8988T (cell line): ENCODE results near the gene TGFBR3.

Experiments used
- DNase-seq: peaks from one replicate; pipeline ENCODE4 v3.0.0; 2011

The TGFBR3 gene

DNA sequence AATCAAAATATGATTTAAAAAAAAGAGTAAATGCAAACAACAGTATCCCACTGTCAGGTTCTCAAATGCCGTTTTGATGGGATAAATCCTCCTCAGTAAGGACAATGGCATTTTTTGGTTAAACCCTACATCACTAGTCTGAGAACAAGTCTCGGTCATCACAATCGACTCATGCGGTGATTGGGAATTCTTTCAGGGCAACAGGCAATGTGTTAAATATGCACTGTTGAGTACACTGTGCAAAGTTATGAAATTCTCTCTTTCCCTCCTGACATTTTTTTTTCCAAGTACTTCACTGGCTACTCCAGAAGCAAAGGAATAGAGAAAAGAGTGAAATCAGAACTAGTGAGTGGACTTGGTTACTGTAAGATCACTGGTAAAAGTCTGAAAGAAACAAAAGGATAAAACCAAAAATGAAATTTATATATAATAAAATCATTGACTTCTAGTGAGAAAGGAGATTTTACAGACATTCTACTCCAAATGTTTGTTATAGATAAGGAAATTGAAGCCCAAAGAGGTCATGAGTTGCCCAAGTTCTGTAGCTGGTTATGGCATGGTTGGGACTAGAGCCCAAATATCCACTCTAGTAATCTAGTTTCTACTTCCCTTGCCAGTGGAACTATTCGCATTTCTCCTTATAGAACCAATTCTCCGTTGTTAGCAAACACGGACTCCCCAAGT lies 111.3 kb downstream of the TGFBR3 start:
- DNase-seq = no peak

DNA sequence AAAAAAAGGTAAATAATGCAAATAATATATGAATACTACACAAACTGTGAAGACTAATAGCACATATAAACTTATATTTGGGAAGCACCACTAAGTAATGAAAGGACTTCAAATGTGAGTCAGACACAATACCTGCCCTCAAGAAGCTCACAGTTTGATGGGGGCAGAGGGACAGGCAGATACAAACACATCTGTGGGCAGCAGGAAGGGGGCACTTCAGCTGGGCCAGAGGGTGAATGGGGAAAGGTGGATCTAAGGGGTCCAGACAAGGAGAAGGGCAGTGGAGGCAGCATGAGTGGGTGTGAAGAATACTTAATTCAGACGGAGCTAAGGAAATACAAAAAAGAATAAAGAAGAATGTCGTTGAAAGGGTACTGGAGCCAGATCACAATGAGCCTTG lies 114.2 kb downstream of the TGFBR3 start:
- no peak for DNase-seq

DNA sequence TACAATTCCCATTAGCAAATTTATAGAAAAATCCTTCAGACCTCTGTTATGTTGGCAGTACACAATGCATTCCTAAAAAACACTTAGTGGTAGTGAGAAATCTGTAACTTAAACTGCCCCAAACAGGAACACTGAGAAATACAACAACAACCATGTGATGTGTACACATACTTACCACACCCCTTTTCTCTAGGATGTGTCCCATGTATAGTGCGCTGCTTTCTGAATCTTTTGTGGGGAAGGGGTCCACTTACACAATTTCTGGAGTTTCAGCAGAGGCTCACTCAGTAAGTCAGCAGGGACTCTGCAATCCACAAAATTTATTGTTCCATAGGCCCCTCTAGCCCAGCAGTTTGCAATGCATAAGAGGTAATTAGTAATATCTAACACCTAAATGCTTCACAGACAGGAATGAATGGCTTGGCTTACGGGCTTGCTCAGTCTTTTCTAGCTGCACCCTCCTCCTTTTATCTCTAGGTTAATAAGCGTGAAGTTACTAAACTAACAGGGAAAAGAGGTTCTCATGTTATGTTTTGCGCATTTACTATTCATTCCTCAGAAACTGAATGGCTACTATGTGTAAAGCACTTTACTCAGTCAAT lies 115.2 kb downstream of the TGFBR3 start:
- DNase-seq = no peak

DNA sequence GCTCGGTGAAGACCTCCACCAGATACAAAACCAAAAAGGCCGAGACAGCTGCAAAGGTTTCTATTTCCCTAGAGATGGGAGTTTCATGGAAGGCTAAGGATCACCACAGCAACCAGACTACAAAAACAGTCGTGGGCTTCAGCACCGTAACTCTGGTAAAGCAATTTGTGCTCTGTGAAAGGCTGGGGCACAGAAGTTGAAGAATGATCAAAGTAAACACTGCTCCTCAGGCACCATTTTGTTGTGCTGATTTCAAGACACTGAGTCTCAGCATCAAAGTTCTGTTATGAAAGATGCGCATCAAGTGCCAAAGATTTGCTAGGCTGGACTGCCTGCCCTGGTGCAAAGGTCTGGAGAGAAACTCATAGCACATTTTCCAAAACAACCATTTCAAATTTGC lies 116.2 kb downstream of the TGFBR3 start:
- DNase-seq = no peak

DNA sequence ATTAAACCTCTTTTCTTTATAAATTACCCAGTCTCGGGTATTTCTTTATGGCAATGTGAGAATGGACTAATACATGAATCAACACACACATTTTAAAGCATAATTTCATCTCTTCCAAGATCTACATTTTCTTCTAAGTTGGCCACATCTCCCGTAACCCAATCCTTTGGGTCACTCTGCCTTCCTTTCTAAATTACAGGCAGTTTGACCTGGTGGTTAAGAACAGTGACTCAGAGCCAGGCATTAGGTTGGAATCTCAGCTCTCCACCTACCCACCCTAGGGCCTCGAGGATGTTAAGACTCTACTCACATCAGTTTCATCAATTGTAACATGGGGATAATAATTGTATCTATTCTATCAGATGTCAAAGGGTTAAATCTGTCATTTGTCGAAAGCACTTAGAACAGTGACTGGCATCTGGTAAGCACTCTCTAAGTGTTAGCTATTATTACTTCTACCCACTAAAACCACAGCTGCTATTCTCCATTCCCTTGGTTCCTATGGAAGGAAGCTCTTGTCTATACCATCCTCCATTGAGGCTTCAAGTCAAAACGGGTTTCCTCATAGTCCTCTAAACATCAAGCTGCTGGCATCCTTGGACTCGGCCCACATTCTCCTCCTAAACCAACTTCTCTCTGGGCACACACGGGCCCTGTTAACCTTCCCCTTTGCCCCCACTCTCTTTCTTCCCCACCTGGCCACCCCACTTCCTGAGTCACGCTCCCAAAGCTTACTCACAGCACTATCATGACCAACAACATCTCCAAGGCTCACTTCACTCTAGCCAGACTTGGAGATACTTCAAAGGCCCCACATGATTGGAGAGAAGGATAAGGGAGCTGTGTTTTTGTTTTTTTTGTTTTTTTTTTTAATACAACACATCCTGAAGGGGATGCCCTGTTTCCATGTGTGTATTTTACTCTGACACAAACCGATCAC lies 116.9 kb downstream of the TGFBR3 start:
- DNase-seq = no peak

DNA sequence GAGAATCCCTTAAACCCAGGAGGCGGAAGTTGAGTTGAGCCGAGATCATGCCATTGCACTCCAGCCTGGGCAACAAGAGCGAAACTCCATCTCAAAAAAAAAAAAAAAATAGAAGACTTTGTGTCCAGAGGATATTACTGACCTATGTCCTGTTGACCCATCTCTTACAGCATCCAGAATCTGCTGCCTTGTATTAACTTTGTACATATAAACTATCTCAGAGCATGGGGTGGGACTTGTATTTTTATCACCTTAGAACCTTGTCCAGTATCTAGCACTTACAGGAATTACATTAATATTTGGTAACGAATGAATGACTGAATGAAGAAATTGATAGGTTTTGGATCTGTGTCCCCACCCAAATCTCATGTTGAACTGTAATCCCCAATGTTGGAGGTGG lies 117.8 kb downstream of the TGFBR3 start:
- no peak for DNase-seq

DNA sequence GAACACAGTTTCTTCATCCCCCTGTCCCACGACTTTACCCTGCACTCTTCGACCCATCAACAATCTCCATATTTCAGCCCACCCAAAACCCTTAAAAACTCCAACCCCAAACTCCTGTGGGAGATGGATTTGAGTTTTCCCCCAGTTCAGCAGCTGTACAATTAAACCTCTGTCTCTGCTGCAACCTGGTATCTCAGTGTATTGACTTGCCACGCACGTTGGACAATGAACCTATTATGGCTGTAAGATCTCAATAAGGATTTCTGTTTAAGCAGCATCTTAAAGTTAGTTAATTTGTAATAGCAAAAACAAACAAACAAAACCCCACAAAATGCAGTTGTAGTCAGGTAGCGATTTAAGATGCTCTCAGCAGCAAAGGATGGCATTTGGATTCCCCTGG lies 119.1 kb downstream of the TGFBR3 start:
- DNase-seq = no peak

DNA sequence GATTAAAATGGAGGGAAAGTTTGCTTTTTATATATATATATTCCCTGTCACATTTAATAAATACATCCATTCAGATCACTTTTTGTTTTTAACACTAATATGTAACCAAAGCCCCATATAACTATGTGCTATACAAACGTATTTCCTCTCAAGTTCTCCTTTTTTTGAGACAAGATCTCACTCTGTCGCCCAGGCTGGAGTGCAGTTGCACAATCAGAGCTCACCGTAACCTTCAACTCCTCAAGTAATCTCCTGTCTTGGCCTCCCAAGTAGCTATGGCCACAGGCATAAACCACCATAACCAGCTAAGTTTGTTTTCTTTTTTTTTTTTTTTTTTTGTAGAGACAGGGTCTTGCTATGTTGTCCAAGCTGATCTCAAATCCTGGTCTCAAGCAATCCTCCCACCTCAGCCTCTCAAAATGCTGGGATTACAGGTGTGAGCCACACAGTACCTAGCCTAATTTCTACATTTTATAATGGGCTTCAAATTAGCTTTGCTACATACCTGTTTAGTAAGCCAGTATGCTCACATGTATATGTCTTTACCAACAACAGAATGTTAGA lies 120.0 kb downstream of the TGFBR3 start:
- no peak for DNase-seq

DNA sequence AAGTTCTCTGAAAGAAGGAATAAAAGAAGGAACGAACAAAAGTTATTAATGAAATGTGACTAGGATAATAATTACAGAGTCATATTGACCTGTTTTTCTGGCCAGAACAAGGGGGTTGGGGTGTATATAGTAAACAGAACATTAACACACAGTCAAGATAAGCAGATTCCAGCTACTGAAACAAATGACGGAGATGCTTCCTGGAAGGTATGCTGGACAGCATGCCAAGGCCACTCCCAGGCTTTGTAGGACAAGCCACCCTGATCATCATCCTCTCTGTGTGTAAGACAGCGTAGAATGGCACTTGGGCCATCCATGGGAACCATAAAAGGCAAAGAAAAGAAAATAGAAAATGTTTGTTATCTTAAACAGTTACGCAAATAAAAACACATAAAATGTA lies 120.7 kb downstream of the TGFBR3 start:
- no peak for DNase-seq

DNA sequence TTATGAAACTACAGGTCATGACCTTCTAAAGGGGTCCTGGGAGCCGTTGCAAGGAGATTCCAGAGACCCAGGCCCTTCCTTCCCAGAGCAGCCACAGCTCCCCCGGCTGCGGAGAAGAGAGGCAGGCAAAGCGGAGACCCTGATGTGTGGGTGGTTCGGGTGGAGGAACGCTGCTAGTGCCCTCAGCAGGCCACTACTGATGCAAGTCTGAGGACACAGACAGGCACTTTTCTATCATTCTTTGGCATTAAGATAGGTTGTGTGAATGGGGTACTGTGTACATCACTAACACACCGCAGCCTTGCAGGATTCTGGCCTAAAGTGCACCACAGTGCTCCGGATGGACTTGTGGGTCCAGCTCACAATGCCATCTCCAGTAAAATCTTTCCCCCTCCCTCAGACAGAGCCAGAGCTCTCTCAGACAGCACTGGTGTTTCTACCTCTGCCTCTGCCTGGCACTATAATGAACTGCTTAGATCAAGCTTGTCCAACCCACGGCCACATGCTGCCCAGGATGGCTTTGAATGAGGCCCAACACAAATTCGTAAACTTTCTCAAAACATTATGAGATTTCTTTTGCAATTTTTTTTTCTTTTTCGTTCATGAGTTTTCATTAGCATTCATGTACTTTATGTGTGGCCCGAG lies 121.4 kb downstream of the TGFBR3 start:
- no peak for DNase-seq

DNA sequence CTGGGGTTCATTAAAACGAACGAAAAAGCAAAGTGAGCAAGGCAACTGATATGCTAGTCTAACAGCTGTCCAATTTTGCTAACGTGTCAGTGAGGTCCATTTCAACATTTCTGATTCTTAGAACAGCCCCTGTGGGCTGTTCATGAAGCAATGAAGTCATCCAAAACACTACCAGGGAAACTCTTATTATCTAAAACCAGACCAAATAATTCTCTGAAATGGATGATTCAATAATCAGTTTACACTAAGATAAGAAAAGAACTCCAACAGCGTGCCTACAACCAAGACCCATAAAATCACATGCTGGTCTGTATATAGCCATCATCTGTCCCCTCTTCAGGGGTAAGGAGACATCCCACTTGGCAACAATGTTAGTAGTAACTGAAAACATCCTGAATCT lies 122.7 kb downstream of the TGFBR3 start:
- no peak for DNase-seq

DNA sequence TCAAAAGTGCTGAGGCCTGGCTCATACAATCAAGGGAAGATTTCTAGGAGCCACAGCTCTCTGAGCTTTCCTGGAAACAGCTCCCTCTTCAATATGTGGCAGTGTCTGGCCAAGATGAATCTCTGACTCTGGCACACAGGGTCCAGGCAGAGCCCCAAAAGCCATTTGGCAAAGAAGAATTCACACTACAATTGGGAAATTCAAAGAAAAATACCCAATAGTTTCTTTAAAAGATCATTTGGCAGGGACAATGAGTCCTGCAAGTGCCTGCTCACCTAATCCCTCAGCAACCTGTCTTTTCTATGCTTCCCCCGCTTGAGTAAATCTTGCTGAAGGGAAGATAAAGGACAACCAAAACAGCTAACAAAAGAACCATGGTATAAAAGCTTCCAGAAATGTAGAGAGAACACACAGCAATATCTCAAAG lies 124.6 kb downstream of the TGFBR3 start:
- no peak for DNase-seq

DNA sequence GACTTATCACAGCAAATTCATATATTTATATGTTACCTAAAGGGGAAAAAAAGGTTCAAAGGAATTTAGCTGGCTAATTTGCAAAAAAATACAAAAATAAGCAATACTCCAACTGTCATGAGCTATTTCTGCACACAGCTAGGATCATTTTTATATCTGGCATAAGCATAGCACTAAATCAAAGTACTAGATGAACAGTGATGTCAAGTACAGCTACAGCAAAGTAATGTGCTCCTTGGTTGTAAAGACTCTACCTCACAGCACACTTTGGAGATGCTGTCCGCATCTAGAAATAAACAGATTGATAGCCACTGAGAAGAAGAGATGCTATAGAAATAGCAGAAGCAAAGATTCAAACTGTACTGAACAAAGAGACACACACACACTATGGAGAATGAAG lies 125.4 kb downstream of the TGFBR3 start:
- DNase-seq = no peak

DNA sequence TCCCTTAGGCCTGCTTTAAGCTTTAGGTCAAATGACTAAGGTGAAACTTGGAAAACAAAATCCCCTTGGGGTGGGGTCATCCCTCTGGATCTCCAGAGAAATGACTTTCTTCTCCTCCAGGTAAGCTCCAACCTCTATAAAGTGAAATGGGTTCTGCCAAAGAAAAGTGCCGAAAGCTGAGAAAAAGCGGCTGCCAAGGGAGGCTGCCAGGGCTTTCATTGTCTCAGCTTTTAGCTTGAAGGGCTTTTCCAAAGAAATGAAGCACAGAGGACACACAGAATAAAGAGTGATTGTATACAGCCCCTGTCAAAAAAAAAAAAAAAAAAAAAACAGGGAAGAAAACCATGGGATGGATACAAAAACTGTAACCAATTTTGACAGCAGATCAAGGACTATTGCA lies 126.9 kb downstream of the TGFBR3 start:
- no peak for DNase-seq

DNA sequence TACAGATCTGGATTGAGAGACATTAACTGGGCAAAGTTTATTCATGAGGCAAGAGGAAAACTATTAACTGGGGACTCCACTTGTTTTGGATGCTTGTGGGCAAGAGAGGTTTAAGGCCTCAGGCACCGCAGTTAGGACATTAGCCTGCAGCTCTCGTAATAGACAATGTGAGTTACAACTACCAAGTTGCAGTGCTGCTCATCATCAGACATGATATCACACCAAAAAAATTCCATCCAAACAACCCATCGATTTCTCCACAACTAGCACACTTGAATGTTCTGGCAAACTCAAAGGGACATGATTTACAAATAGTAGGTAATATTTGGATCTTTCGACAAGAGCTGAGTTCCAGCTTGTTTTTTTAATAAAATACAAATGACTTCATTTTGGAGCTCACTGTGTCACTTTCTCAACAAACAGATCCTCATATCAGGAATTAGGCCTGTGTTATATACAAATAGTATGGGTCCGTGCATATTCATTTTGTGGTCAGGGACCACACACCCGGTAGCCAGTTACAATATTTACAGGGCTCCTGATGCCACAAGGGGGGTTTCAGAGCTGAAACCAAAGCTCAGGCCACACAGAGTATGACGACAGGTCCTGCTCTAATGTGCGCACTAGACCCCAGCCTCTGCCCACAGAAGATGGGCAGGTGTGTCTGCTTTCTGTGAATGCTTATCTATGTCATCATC lies 128.0 kb downstream of the TGFBR3 start:
- DNase-seq = no peak

DNA sequence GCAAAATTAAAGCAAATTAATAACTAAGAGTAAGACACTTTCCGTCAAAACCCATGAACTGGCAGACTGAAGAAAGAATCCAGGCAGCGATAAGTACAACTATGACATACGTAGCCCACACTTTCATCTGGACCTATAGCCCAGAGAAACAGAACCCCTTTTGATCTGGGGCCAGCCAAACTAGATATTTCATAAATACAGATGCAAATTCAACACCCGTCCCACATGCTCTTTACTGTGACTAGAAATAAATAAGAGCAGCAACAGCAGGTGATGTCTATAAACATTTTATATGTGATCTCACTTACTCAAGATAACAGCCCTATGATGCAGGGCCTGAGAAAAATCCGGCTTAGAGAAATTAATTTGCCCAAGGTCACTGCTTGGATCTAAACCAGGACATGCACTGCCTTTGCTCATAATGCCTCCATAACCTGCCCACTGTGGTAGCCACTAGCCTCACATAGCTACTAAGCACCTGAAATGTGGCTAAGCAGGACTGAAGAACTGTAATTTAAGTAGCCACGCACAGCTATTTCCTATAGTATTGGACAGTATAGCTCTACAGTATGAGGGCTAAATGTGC lies 130.2 kb downstream of the TGFBR3 start:
- DNase-seq = no peak

DNA sequence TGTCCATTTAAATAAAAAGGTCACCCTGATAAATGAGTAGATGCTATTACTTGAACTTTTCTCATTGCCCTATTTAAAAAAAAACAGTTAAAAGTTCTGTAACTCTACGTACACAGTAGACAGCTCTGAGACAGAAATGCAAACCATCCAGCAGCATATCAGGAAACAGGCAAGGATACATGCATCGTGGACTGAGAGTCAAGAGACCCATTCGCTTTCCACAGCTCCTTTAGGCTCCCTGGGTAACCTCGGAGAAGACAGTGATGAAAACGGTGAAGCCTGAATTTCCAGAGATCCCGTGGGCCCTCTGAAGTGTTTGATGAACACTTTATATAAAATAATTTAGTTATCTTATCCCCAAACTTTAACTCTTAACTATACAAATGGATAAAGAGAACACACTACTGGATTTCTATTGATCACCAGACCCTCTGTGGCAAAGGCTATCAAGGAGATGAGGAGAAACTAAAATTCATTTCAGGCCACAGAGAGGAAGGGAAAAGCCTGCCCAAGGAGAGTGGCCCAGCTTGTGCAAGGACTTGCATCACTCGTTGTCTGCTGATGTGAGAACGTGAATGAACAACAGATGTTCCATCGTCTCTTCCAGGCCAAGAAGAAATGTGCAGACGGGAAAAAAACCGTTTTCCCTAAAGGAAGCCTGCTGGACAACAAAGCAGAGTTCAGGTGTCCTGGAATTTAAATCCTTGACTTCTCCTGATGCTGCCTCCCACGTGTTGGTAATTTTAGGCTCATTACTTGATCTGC lies 131.0 kb downstream of the TGFBR3 start:
- no peak for DNase-seq

DNA sequence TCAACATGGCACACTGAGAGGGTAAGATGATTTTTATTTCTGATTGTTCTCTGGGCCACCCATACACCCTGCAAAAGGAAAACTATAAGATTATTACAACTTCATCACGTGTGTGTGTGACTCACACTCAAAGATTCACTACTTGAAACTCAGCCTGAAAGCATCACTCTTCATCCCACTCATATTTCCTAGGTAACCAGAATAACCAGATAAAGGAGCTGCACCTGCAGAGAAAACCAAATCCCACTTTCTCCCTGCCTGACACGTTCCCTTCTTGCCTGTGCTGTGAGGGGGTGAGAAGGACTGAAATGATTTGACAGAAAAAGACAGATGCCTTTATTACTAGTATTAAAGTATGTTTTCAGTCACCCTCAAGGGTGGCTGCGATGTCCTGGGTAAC lies 131.6 kb downstream of the TGFBR3 start:
- no peak for DNase-seq

DNA sequence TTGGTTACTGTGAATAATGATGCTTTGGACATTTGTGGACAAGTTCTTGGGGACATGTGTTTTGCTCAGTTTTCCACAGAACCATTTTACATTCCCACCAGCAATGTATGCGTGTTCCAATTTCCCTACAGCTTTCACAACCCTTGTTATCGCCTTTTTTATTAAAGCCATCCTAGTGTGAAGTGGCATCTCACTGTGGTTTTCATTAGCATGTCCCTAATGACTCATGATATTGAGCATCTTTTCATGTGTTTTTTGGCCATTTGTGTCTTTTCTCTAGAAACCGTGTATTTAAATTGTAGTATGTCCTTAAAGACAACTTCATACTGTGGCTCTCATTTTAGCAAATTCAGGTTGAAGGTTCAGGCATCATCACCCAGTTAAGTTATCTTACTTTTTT lies 132.1 kb downstream of the TGFBR3 start:
- DNase-seq = no peak

DNA sequence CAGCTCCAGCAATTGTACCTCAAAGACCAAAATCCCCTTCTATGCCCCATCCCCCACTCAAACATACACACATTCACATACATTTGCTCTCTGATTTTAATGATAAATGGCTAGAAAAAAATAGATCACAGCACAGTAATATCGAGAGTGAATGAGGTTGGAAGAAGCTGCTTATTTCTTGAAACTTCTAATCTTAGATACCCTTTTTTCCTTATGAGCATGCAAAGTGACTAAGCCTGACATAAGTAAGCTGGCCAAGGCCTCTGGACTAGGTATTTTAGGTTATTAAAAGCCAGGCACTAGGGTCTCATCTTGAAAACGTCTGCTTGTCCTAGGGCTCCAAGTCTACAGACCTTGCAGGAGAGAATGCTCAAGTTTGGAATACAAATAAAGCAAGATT lies 133.6 kb downstream of the TGFBR3 start:
- no peak for DNase-seq

DNA sequence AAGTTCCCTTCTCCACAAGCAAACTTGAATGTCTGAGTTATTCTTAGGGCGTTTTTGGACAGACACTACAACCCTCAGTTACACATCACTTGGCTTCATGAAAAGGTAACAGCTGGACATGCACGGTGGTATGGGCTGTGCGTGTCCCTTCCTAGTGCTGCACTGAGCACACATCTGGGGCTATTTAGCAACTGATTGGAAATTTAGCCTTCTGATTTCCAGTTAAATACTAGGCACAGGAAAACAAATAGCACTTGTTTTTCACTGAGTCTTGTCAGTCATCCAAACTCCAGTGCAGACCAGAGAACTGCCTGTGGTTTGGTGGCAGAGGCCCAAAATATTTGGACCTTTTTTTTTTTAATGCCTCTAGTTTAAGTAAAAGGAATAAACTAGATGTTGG lies 134.7 kb downstream of the TGFBR3 start:
- no peak for DNase-seq
